Endothelial cell of umbilical vein (primary cell): ENCODE results near the gene GJA9. TPM values are rescaled to one million over a fixed set of nuclear protein-coding genes. Genes with fewer than 3 reads are reported as not detected.

Experiments used
- BruUV-seq: library from RNA; stranded (reverse); fragments of 400-500 nt; replicated peaks from 2 replicates; lab custom pipeline; 2021; lab: Mats Ljungman, UMichigan
- CTCF ChIA-PET: fragments of 300-600, 350-600 bp; sonication (Branson Sonifier 250); formaldehyde crosslinking; loops from one replicate; lab custom pipeline; 2021; ENCODE audit warnings: antibody characterized with exemption, inconsistent platforms; lab: Charles Lee
- POLR2A ChIA-PET: fragments of 300-600, 350-600 bp; sonication (Branson Sonifier 250); formaldehyde crosslinking; loops from one replicate; lab custom pipeline; 2021; ENCODE audit warnings: antibody characterized with exemption, inconsistent platforms; lab: Charles Lee
- DNase-seq: peaks from one replicate; pipeline ENCODE4 v3.0.0-alpha.2; 2011; ENCODE audit warnings: low read depth, low spot score
- FAIRE-seq: peaks from 2 replicates; lab custom pipeline; 2011; peaks lifted over from hg19 to GRCh38; lab: Jason Lieb, UNC
- H2AFZ ChIP-seq: 2 replicates; pipeline ENCODE4 v1.6.0; 2012; ENCODE audit warnings: low read depth, low read length, control low read depth, inconsistent platforms
- H3K27ac ChIP-seq: 2 replicates; pipeline ENCODE4 v1.5.1; 2011; ENCODE audit warnings: low read depth, mild to moderate bottlenecking, control low read depth, low read length, moderate library complexity; ENCODE audit not compliant: insufficient read depth
- H3K27me3 ChIP-seq, 2 experiments: 2 replicates each; pipeline versions ENCODE4 v1.6.0 to v1.6.1; 2011; ENCODE audit warnings: low read length in 2 of 2, mixed read lengths in 1 of 2; ENCODE audit not compliant: control insufficient read depth in 2 of 2, insufficient read depth in 2 of 2
- H3K36me3 ChIP-seq, 2 experiments: 2 replicates in 1 of 2; 3 replicates in 1 of 2; pipeline ENCODE4 v1.5.1; 2011; ENCODE audit warnings: low read length in 2 of 2, mild to moderate bottlenecking in 1 of 2, moderate library complexity in 1 of 2; ENCODE audit not compliant: control insufficient read depth in 2 of 2, insufficient read depth in 2 of 2; ENCODE audit errors: extremely low read depth in 1 of 2
- H3K4me1 ChIP-seq: 3 replicates; pipeline ENCODE4 v1.5.1; 2011; ENCODE audit warnings: mild to moderate bottlenecking, low read length; ENCODE audit not compliant: control insufficient read depth, insufficient read depth; ENCODE audit errors: extremely low read depth
- H3K4me2 ChIP-seq: 2 replicates; pipeline ENCODE4 v1.6.1; 2011; ENCODE audit warnings: low read length, control low read depth, mixed read lengths; ENCODE audit not compliant: insufficient read depth
- H3K4me3 ChIP-seq, 3 experiments: fragments of 200-600 bp in 1 of 3; sonication (generic), shearing (Covaris generic) in 1 of 3; replicated peaks in 1 of 3; 2 replicates each; pipeline ENCODE4 v1.5.1; 2011 to 2016; ENCODE audit warnings: control low read depth in 3 of 3, low read length in 3 of 3, mild to moderate bottlenecking in 2 of 3, inconsistent platforms in 1 of 3, low read depth in 1 of 3, moderate library complexity in 1 of 3; ENCODE audit not compliant: insufficient read depth in 1 of 3
- H3K79me2 ChIP-seq: 2 replicates; pipeline ENCODE4 v1.6.0; 2012; ENCODE audit warnings: low read length, inconsistent platforms; ENCODE audit not compliant: control insufficient read depth, insufficient read depth
- H3K9ac ChIP-seq: replicated peaks from 2 replicates; pipeline ENCODE3; 2011; ENCODE audit warnings: low read length, control low read depth; ENCODE audit not compliant: insufficient read depth; ENCODE audit errors: extremely low read depth
- H3K9me1 ChIP-seq: replicated peaks from 3 replicates; pipeline ENCODE4 v1.6.0; 2011; ENCODE audit warnings: mild to moderate bottlenecking, low read length; ENCODE audit not compliant: control insufficient read depth, insufficient read depth; ENCODE audit errors: extremely low read depth
- H3K9me3 ChIP-seq: replicated peaks from 2 replicates; pipeline ENCODE4 v1.5.1; 2012; ENCODE audit warnings: low read length, inconsistent platforms; ENCODE audit not compliant: control insufficient read depth, insufficient read depth
- H4K20me1 ChIP-seq: replicated peaks from 2 replicates; pipeline ENCODE3; 2011; ENCODE audit warnings: mild to moderate bottlenecking, low read length; ENCODE audit not compliant: control insufficient read depth, insufficient read depth; ENCODE audit errors: extremely low read depth
- EZH2 ChIP-seq: IDR thresholded peaks from 2 replicates; pipeline ENCODE4 v1.6.1; 2012; ENCODE audit warnings: borderline replicate concordance, low read depth, mild to moderate bottlenecking, moderate library complexity, low read length, inconsistent platforms; ENCODE audit not compliant: severe bottlenecking
- JUN ChIP-seq: IDR thresholded peaks from 2 replicates; pipeline ENCODE4 v1.6.1; 2011; ENCODE audit warnings: borderline replicate concordance, low read depth; ENCODE audit not compliant: insufficient read length, insufficient read depth
- MAX ChIP-seq: IDR thresholded peaks from 2 replicates; pipeline ENCODE4 v1.6.1; 2011; ENCODE audit not compliant: insufficient read depth, insufficient read length
- MYC ChIP-seq: IDR thresholded peaks from one replicate; pipeline ENCODE4 v1.6.1; 2011; ENCODE audit warnings: mild to moderate bottlenecking, low read depth, low read length
- POLR2A ChIP-seq: IDR thresholded peaks from 2 replicates; pipeline ENCODE4 v1.6.1; 2012; ENCODE audit warnings: low read depth, mild to moderate bottlenecking, control low read depth, low read length
- POLR2AphosphoS5 ChIP-seq: IDR thresholded peaks from 2 replicates; pipeline ENCODE4 v1.6.1; 2012; ENCODE audit warnings: low read depth, mild to moderate bottlenecking, control low read depth, low read length, moderate library complexity; ENCODE audit not compliant: insufficient read depth
- dilution Hi-C: fragments of 300-500 bp; cut with MboI; formaldehyde crosslinking; loops from one replicate; pipeline ENCODE4 v1.15.0; 2019; ENCODE audit warnings: low sequenced_read_pairs; ENCODE audit not compliant: extremely low pct_ligation_motif_present
- intact Hi-C: fragments of 100-400 bp; cut with micrococcal nuclease; formaldehyde crosslinking; loops from one replicate; pipeline ENCODE4 v1.10.0; 2022
- polyA plus RNA-seq, 4 experiments: library from polyadenylated mRNA; depleted of rRNA in 3 of 4; stranded (reverse) in 3 of 4; unstranded in 1 of 4; fragments of >200 nt; gene quantifications; 2 replicates each; pipeline versions ENCODE4 v1.2.1 to v1.2.3, GENCODE V29; 2011 to 2012; ENCODE audit warnings: missing spikeins in 1 of 4
- total RNA-seq: library from RNA; stranded (reverse); gene quantifications from 2 replicates; pipeline ENCODE4 v1.2.3, GENCODE V29; 2021
- TF ChIP-seq, protein P1 (sequence below), 2 donors: IDR thresholded peaks; 1 replicate in 1 of 2; 2 replicates in 1 of 2; pipeline ENCODE4 v1.5.1; 2011; ENCODE audit warnings: low read length in 2 of 2, mild to moderate bottlenecking in 2 of 2, moderate library complexity in 2 of 2, control low read depth in 1 of 2, inconsistent platforms in 1 of 2, low read depth in 1 of 2; ENCODE audit not compliant: insufficient read depth in 1 of 2; ENCODE audit errors: extremely low read depth in 1 of 2

GJA9 gene
- total and polyA plus RNA-seq, 2 donors (not counting 3 experiments of a cell fraction or from before 2014, with no cell fraction given): not detected

GRCh38 chr1:38929054-38929453, 47.7 kb upstream of the GJA9 start:
- Histone ChIP-seq H2AFZ (no peak overlapping the region), H3K27me3 (no peaks in the 10 kb centered on the region), H3K9me3 (no peaks in the 10 kb centered on the region), H3K4me3 (no peak overlapping the region), H3K36me3 (no peaks in the 10 kb centered on the region), H3K79me2 (no peaks in the 10 kb centered on the region), H3K4me1 (no peaks in the 10 kb centered on the region), H3K9me1 (no peaks in the 10 kb centered on the region), H4K20me1 (no peaks in the 10 kb centered on the region), H3K9ac (no peak overlapping the region), H3K4me2 (no peak overlapping the region), H3K27ac (no peak overlapping the region)
- dilution Hi-C loops: no loop called here
- no peak for DNase-seq
- BruUV-seq: no TSS peak
- intact Hi-C loops: no loop called here
- TF ChIP-seq POLR2A (no peak), MAX (no peak), POLR2AphosphoS5 (no peak)
- POLR2A ChIA-PET: no interaction called here
- CTCF ChIA-PET: no interaction called here
- no peak for FAIRE-seq

DNA sequence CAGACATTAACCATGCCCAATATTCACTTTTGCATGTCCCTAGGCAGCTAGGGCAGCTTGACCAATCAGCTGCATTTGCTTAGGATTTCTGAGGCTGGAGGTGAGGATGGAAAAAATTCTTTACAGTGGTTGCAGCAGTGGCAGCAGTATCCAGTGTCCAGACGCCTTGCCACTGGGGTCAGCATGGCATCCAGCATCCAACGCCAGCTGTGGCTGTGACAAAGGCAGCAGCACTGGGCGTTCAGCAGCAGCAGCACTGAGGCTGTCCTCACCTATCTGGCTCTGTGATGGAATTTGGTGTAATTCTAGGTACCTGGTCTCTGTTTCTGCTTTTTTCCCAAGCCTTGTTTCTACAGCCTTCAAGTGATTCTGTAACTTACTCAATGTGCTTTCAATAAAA, 44.7 kb upstream of the GJA9 start:
- no peak overlapping the region for H3K9ac ChIP-seq
- DNase-seq (no peak), FAIRE-seq (no peak)
- no peak overlapping the region for H3K4me2 ChIP-seq
- no peaks in the 10 kb centered on the region for H3K36me3 ChIP-seq
- no peaks in the 10 kb centered on the region for H4K20me1 ChIP-seq
- H3K9me1 ChIP-seq: no peaks in the 10 kb centered on the region
- H3K4me1 ChIP-seq: no peaks in the 10 kb centered on the region
- no peak overlapping the region for H2AFZ ChIP-seq
- TF ChIP-seq, protein P1, sequence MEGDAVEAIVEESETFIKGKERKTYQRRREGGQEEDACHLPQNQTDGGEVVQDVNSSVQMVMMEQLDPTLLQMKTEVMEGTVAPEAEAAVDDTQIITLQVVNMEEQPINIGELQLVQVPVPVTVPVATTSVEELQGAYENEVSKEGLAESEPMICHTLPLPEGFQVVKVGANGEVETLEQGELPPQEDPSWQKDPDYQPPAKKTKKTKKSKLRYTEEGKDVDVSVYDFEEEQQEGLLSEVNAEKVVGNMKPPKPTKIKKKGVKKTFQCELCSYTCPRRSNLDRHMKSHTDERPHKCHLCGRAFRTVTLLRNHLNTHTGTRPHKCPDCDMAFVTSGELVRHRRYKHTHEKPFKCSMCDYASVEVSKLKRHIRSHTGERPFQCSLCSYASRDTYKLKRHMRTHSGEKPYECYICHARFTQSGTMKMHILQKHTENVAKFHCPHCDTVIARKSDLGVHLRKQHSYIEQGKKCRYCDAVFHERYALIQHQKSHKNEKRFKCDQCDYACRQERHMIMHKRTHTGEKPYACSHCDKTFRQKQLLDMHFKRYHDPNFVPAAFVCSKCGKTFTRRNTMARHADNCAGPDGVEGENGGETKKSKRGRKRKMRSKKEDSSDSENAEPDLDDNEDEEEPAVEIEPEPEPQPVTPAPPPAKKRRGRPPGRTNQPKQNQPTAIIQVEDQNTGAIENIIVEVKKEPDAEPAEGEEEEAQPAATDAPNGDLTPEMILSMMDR (IDR thresholded peaks at IDR 0.05; ENCODE audit: extremely low read depth in 1 of 2, insufficient read depth in 1 of 2, low read depth in 1 of 2, low read length in 2 of 2): no peak
- TF ChIP-seq MAX (no peak), MYC (no peak), POLR2AphosphoS5 (no peak), EZH2 (no peak), JUN (no peak)
- H3K79me2 ChIP-seq: no peaks in the 10 kb centered on the region
- ChIA-PET CTCF (no interaction called here), POLR2A (no interaction called here)
- H3K9me3 ChIP-seq: no peaks in the 10 kb centered on the region
- intact Hi-C loops (no loop called here), dilution Hi-C loops (no loop called here)
- H3K27ac ChIP-seq: no peak overlapping the region
- H3K4me3 ChIP-seq: no peak overlapping the region
- H3K27me3 ChIP-seq: no peaks in the 10 kb centered on the region
- BruUV-seq: no TSS peak
